Measurements from ENCODE around the gene PDILT.

DNA sequence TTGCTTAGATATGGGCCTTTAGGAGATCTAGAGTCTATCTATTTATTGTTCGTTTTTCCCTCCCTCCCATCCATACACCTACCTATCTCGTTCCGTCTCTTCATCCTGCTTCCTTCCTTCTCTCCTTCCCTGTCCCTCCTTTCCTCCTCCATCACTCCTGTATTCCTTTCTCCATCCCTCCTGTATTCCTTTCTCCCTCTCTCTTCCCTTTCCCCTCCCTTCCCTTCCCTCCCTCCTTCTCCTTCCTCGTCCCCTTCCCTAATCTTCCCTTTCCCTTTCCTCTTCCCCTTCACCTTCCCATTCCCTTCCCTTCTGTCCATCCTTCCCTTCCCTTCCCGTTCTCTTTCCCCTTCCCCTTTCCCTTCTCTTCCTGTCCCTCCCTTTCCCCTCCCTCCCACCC, 87.8 kb downstream of the PDILT start:
- no peak for TF ChIP-seq CTCF (IDR thresholded peaks at IDR 0.05)
- TF ChIP-seq POLR2A (IDR thresholded peaks at IDR 0.05) = no peak

Data from adrenal gland (tissue), 5 donors.